ENCODE data around the gene PHLDA1. TPM values are rescaled to one million over a fixed set of nuclear protein-coding genes. Genes with fewer than 3 reads are reported as not detected.

The PHLDA1 gene
- total RNA-seq, 1 donor from 2014 or later, result 29.3 TPM

- peaks cover 5% of the 10 kb centered on the region for H3K27me3 Mint-ChIP-seq (ENCODE audit: low read depth)
- no peak for TF ChIP-seq CTCF (conservative IDR thresholded peaks at IDR 0.05)
- peaks cover 7% of the 10 kb centered on the region for H3K36me3 Mint-ChIP-seq (ENCODE audit: low read depth)
- H3K4me1 Mint-ChIP-seq, result peaks cover 42% of the 10 kb centered on the region
- no peak overlapping the region for H3K27ac Mint-ChIP-seq (ENCODE audit: unreplicated experiment)
- no peaks in the 10 kb centered on the region for H3K9me3 Mint-ChIP-seq
- no peak for DNase-seq (ENCODE audit: low read depth, low spot score)
- peak overlapping the region; percentile 51 for H3K4me3 Mint-ChIP-seq
Measured at GRCh38 chr12:76026643-76027063, 4.9 kb downstream of the PHLDA1 start.

DNA sequence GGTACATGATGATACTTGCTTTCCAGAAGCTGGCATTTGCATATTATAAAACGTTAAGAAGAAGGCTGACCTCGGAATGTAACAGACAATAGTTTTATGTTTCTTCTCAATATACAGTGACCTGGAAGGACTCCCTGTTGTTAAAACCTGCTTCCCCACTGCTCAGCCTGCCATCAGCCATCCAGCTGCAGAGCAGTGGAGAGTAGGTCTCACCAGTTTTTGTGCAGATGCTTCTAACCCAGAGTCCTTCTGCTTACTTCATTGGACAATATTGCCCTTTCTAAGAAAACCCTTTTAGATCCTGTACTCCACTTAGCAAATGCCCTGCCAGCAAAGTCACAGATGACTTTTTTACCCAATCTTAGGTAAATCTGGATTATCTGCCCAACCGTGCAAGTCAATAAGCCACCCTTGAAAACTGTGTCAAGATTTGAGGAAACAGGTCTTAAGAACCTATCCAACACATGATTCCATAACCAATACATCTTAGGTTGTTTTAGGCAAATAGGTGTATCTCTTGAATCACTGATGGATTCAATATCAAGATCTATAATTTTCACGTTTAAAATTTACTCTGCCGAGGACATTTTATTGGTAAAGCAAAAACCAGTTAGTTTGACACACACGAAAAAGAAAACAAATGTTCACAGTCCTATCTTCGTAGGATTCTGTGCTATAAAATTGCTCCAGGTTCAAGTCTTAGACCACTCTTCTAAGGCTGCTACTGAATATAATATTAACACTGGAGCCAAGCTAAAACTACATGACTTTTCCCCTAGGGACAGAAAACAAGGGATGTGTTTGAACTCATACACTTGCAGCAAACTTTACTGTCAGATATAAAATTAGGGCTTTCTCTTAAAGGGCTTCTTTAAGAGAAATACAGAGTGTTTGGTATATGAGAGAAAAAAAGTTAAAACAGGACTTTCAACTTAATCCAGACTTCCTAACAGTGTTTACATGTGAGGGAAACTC is 5.7 kb downstream of the PHLDA1 start:
- H3K36me3 Mint-ChIP-seq (ENCODE audit: low read depth), result peaks cover 7% of the 10 kb centered on the region
- no peak for TF ChIP-seq CTCF (conservative IDR thresholded peaks at IDR 0.05)
- H3K4me1 Mint-ChIP-seq, result peaks cover 46% of the 10 kb centered on the region
- H3K9me3 Mint-ChIP-seq, result no peaks in the 10 kb centered on the region
- no peak overlapping the region for H3K27ac Mint-ChIP-seq (ENCODE audit: unreplicated experiment)
- H3K4me3 Mint-ChIP-seq, result peak overlapping the region; percentile 55
- no peak for DNase-seq (ENCODE audit: low read depth, low spot score)
- peaks cover 5% of the 10 kb centered on the region for H3K27me3 Mint-ChIP-seq (ENCODE audit: low read depth)

- no peak for DNase-seq (ENCODE audit: low read depth, low spot score)
- Mint-ChIP-seq H3K27ac (ENCODE audit: unreplicated experiment) (no peak overlapping the region), H3K27me3 (ENCODE audit: low read depth) (peaks cover 5% of the 10 kb centered on the region), H3K4me1 (peaks cover 55% of the 10 kb centered on the region), H3K9me3 (no peaks in the 10 kb centered on the region), H3K36me3 (ENCODE audit: low read depth) (peaks cover 7% of the 10 kb centered on the region), H3K4me3 (peak overlapping the region; percentile 55)
- no peak for TF ChIP-seq CTCF (conservative IDR thresholded peaks at IDR 0.05)
Measured at GRCh38 chr12:76024942-76025600, 6.5 kb downstream of the PHLDA1 start.

- Mint-ChIP-seq H3K27ac (ENCODE audit: unreplicated experiment) (no peak overlapping the region), H3K9me3 (no peaks in the 10 kb centered on the region), H3K27me3 (ENCODE audit: low read depth) (peaks cover 5% of the 10 kb centered on the region), H3K4me1 (peaks cover 55% of the 10 kb centered on the region), H3K36me3 (ENCODE audit: low read depth) (peaks cover 7% of the 10 kb centered on the region), H3K4me3 (no peak overlapping the region)
- TF ChIP-seq CTCF (conservative IDR thresholded peaks at IDR 0.05), result no peak
- DNase-seq (ENCODE audit: low read depth, low spot score), result no peak
Measured at GRCh38 chr12:76024102-76024781, 7.3 kb downstream of the PHLDA1 start.

- Mint-ChIP-seq H3K4me3 (no peak overlapping the region), H3K36me3 (ENCODE audit: low read depth) (no peaks in the 10 kb centered on the region), H3K4me1 (peaks cover 53% of the 10 kb centered on the region), H3K27ac (ENCODE audit: unreplicated experiment) (no peak overlapping the region), H3K27me3 (ENCODE audit: low read depth) (no peaks in the 10 kb centered on the region), H3K9me3 (no peaks in the 10 kb centered on the region)
- TF ChIP-seq CTCF (conservative IDR thresholded peaks at IDR 0.05), result no peak
- no peak for DNase-seq (ENCODE audit: low read depth, low spot score)
Measured at GRCh38 chr12:76023069-76023690, 8.4 kb downstream of the PHLDA1 start.
